ENCODE data around the gene HOXA2. TPM values are rescaled to one million over a fixed set of nuclear protein-coding genes. Genes with fewer than 3 reads are reported as not detected.

The HOXA2 gene
- not detected for polyA plus RNA-seq

DNA sequence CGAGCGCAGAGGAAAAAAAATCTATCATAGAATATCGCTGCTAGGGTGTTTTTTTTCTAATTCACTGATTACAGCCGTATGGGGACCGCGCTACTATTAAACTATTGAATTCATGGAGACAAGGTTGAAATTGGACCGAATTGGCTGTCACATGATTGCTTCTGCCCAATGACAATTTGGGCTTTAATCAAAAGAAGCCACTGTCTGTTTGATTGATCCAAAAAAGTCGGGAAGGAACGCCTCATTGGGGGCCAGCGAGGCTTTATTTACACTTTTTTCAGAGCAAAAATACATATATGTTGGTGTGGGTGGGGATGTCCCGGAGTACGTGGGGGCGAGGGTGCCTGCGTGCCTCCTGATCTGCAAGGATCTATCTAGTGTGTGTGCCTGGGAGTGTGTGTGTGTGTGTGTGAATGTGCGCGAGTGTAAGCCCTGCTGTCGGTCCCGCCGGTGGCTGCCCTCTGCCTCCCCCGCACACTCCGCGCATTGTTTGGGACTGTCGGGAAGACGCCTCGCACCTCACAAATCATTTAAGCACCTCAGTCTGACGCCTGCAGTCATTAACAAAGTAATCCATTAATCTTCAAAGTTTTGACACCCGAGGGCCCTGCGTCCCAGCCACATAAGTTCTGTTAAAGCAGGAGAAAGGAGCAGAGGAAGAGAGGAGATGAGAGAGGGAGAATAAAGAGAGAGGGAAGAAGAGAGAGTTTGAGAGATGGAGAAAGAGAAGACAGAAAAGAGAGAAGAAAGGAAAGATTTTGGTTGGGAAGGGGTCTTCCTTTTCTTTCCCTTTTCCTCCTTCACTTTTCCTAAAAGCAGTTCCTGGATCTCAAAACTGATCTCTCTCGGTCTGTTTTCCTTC is at the start of gene HOXA2:
HOXA2 (minus strand) TSS at position 103 of the 862 bp plus-strand sequence. CDS start 183 bp downstream, outside the sequence.
- Mint-ChIP-seq H3K27me3 (peaks cover 47% of the 10 kb centered on the region), H3K9me3 (no peaks in the 10 kb centered on the region), H3K27ac (peak within 1 kb of the TSS in 1 of 3 donors; percentile 50)

GRCh38 chr7:27151341-27151930 is 49.0 kb upstream of the HOXA2 start:
- Mint-ChIP-seq H3K27me3 (peaks cover 76% of the 10 kb centered on the region), H3K27ac (peak overlapping the region; percentile 94 to 98 (median 94)), H3K4me3 (peak overlapping the region; percentile 74 to 93 (median 88)), H3K36me3 (no peaks in the 10 kb centered on the region), H3K9me3 (peaks cover 0 to 8% (median 1%) of the 10 kb centered on the region in 3 donors), H3K4me1 (peaks cover 19 to 38% (median 24%) of the 10 kb centered on the region in 3 donors)

More for the DNA sequence above, at the start of gene HOXA2:
- Mint-ChIP-seq H3K4me1 (peaks cover 5 to 25% (median 19%) of the 10 kb centered on the region in 3 donors), H3K4me3 (peak within 1 kb of the TSS; percentile 3 to 81 (median 65)), H3K36me3 (peaks cover 7% of the 10 kb centered on the region)

DNA sequence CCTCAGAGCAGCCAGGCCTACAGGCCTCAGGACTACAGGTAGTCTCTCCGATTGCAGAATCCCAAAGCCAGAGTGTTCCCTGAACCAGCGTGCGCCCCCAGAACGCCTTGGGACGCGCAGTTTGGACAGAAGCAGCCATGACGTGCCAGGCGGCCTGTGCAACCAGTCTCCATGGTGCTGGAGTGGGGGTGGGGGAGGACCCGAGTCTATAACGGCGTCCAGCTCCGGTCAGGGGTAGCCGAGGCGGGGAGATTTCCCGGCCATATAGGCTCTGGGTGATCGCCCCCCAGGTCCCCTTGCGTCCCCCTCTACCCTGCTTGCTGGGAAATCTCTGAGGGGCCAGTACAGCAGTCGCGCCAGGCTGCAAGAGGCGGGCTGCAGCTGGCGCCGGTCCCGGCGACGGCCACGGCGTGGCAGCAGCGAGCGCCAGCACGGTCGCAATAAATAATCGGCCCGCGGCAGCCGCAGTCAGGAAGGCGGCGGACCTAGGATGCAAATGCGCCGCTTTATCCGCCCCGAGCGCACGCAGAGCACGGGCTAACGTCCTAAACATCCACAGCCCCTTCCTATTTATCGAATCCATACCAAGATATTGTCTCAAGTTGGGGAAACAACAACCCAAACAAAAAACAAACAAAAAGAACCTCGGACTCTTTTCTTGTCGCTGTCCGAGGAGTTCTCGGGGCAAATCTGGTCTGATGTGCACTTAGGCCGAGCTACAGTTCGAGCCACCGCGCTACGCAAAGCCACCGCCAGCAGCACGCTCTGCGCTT is 48.3 kb upstream of the HOXA2 start:
- H3K4me1 Mint-ChIP-seq = peaks cover 19 to 40% (median 24%) of the 10 kb centered on the region in 3 donors
- H3K27me3 Mint-ChIP-seq = peaks cover 78% of the 10 kb centered on the region
- no peaks in the 10 kb centered on the region for H3K36me3 Mint-ChIP-seq
- H3K27ac Mint-ChIP-seq = peak overlapping the region; percentile 94 to 98 (median 94)
- peaks cover 0 to 8% (median 1%) of the 10 kb centered on the region in 3 donors for H3K9me3 Mint-ChIP-seq
- H3K4me3 Mint-ChIP-seq = peak overlapping the region; percentile 74 to 93 (median 88)

DNA sequence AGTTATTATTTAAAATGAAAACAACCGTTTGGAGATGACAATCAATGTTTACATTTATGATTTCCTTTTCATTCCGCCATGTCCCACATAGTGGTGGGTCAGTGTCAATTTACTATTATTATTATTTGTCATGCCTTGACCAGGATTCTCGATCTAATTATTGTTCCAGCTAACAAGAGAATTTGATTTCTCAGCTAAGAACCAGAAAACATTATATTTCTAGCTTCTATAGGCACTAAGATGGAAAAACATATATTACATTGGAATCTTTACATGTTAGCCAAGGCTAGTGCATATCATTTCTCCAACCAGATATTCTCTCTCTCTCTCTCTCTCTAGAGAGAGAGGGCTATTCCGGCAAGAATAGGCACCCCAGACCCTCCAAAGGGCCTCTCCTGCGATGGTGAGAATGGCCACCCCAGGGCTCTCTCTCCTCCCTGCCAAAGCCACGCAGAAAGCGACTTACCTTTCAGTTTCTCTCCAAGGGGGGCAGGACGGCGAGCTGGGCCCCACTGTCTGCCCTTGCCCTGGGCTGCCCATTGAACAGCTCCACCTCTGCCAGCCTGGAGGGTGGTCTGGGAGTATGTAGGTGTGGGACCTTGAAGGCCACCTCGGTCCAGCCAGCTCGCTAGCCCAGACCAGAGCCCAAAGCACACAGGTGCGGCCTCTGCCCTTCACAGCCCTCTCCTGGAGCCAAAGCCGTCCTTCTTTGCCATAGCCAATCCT is 47.5 kb upstream of the HOXA2 start:
- Mint-ChIP-seq H3K4me1 (peaks cover 16 to 34% (median 24%) of the 10 kb centered on the region in 3 donors), H3K9me3 (peaks cover 0 to 4% (median 0%) of the 10 kb centered on the region in 3 donors), H3K4me3 (peak overlapping the region in 3 of 4 donors; percentile 47 to 89 (median 66)), H3K27ac (peak overlapping the region in 2 of 3 donors; percentile 94 to 98), H3K36me3 (no peaks in the 10 kb centered on the region), H3K27me3 (peaks cover 73% of the 10 kb centered on the region)

DNA sequence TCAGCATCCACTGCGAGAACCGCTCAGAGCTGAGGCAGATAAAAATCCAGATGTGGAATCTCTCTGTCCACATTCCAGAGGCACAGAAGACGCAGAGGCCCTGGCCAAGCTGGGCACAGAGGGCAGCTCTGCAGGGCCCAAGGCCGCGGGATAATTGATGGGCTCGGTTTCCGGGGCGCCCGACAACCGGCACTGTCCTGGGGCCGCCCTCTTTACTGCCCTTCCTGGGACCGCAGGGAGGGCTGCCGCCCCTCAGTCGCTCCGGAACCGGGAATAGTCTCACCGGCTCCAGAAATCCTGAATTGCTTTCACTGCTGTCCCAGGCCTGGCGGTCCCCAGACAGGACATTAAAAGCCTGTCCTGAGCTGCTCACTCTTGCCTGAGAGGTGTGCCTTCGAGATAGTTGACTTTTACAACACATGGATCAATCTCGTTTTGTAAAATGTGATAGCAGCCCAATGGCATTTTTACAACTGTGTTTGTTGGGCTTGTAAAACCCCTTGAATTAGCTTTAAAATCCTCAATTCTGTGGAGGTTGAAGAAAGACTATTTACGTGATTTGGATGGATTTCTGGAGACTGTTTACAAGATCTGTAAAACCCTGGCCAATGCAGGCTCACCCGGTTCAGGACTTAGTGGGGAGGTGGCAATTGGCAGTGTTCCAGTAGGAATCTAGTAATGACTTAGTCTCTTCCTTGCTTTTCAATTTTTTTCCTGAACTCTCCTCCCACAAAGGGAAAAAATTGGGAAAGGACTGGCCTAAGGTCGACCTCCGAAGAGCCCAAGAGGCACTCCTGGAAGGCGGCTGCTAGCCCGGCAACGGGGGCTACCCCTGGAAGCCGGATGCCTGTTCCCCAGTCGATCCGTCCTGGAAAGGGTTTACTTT is 46.5 kb upstream of the HOXA2 start:
- Mint-ChIP-seq H3K9me3 (no peaks in the 10 kb centered on the region), H3K27ac (peak overlapping the region; percentile 83 to 98 (median 91)), H3K4me1 (peaks cover 14 to 27% (median 20%) of the 10 kb centered on the region in 3 donors), H3K27me3 (peaks cover 68% of the 10 kb centered on the region), H3K4me3 (peak overlapping the region in 3 of 4 donors; percentile 4 to 90 (median 89)), H3K36me3 (no peaks in the 10 kb centered on the region)

GRCh38 chr7:27148031-27148755 is 45.7 kb upstream of the HOXA2 start:
- H3K27me3 Mint-ChIP-seq = peaks cover 63% of the 10 kb centered on the region
- H3K36me3 Mint-ChIP-seq = no peaks in the 10 kb centered on the region
- H3K9me3 Mint-ChIP-seq = no peaks in the 10 kb centered on the region
- peaks cover 14 to 23% (median 20%) of the 10 kb centered on the region in 3 donors for H3K4me1 Mint-ChIP-seq
- peak overlapping the region; percentile 78 to 90 (median 88) for H3K4me3 Mint-ChIP-seq
- H3K27ac Mint-ChIP-seq = peak overlapping the region; percentile 83 to 98 (median 91)

DNA sequence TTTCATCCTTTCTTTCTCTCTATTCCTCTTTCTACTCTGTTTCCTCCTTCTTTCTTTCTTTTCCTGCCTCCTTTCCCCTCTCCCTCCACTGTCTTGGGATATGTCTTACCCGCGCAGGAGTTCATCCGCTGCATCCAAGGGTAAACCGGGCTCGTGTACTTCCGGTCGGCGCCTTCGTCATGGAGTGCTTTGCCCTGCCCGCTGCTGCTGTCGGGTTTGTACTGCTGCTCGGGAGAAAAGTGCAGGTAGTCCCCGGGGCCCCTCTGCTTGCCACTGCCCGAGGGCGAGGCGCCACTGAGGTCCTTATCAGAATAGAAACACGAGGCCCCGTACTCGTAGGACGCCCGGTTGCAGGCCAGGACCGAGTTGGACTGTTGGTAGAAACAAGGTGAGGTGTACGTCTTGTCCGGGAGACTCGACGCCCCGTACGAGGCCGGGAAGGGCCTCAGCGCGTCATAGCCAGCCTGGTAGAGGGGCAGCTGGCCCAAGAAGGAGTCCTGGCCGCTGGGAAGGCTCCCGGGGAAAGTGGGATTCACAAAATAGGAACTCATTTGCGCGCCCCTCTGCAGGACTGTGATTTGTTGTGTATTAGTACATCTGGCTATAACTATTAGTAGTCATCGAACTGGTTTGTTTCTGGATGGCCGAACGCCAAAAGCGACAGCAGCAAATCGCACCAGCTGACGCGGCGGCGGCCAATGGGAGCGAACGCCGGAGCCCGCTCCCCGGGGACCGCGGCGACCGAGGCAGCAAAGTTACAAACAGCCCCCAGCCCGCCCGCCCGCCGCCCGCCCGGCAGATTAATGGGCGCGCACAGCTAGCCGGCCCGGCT is 44.9 kb upstream of the HOXA2 start, which contains the start of gene HOXA6:
HOXA6 (minus strand) TSS at position 576 of the 832 bp plus-strand sequence; CDS start at position 551, 25 bp downstream.
- Mint-ChIP-seq H3K27me3 (peaks cover 60% of the 10 kb centered on the region), H3K4me1 (peaks cover 16 to 23% (median 20%) of the 10 kb centered on the region in 3 donors), H3K4me3 (peak within 1 kb of the TSS; percentile 78 to 90 (median 88)), H3K27ac (peak within 1 kb of the TSS; percentile 83 to 98 (median 91)), H3K36me3 (no peaks in the 10 kb centered on the region), H3K9me3 (no peaks in the 10 kb centered on the region)

GRCh38 chr7:27146491-27147198 is 44.2 kb upstream of the HOXA2 start:
- H3K36me3 Mint-ChIP-seq = no peaks in the 10 kb centered on the region
- peak overlapping the region in 2 of 3 donors; percentile 59 to 98 for H3K27ac Mint-ChIP-seq
- peaks cover 52% of the 10 kb centered on the region for H3K27me3 Mint-ChIP-seq
- peak overlapping the region in 2 of 4 donors; percentile 43 to 89 for H3K4me3 Mint-ChIP-seq
- no peaks in the 10 kb centered on the region for H3K9me3 Mint-ChIP-seq
- peaks cover 15 to 21% (median 19%) of the 10 kb centered on the region in 3 donors for H3K4me1 Mint-ChIP-seq

- peak overlapping the region in 2 of 3 donors; percentile 78 to 98 for H3K27ac Mint-ChIP-seq
- H3K36me3 Mint-ChIP-seq = no peaks in the 10 kb centered on the region
- peak overlapping the region in 1 of 4 donors; percentile 89 for H3K4me3 Mint-ChIP-seq
- peaks cover 45% of the 10 kb centered on the region for H3K27me3 Mint-ChIP-seq
- H3K9me3 Mint-ChIP-seq = no peaks in the 10 kb centered on the region
- H3K4me1 Mint-ChIP-seq = peaks cover 8 to 14% (median 13%) of the 10 kb centered on the region in 3 donors
These were observed 43.5 kb upstream of the HOXA2 start for GRCh38 chr7:27145914-27146412.

DNA sequence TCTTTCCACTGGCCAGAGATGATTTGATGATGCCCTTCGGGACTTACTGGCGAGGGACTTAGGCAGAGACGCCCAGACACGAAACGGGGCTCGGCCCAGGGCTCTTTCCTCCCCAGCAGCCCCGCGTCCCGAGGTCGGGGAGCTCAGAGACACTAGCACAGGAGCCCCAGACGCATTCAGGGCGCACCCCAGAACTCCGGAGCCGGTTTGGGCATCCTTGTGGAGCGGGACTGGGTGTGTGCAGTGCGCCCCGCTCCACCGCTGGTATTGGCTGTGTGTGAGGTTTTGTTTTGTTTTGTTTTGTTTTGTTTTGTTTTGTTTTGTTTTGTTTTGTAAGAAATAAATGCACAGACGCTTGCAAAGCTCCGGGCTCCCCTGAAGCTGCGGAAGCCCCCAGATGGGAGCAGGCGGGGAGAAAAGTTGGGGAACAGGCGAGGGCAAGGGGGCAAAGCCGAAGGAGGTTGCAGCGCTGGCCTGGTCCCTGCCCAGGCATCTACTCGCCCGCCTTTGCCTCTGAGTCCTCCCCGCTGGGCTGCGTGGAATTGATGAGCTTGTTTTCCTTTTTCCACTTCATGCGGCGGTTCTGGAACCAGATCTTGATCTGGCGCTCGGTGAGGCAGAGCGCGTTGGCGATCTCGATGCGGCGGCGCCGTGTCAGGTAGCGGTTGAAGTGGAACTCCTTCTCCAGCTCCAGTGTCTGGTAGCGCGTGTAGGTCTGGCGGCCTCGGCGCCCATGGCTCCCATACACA is 42.9 kb upstream of the HOXA2 start:
- Mint-ChIP-seq H3K9me3 (no peaks in the 10 kb centered on the region), H3K27ac (peak overlapping the region in 2 of 3 donors; percentile 78 to 98), H3K4me3 (no peak overlapping the region), H3K36me3 (no peaks in the 10 kb centered on the region), H3K4me1 (peaks cover 7 to 12% (median 9%) of the 10 kb centered on the region in 3 donors), H3K27me3 (peaks cover 42% of the 10 kb centered on the region)

- H3K36me3 Mint-ChIP-seq = no peaks in the 10 kb centered on the region
- H3K4me1 Mint-ChIP-seq = peaks cover 7 to 12% (median 9%) of the 10 kb centered on the region in 3 donors
- no peaks in the 10 kb centered on the region for H3K9me3 Mint-ChIP-seq
- H3K27ac Mint-ChIP-seq = peak overlapping the region in 2 of 3 donors; percentile 48 to 78
- peaks cover 40% of the 10 kb centered on the region for H3K27me3 Mint-ChIP-seq
- H3K4me3 Mint-ChIP-seq = peak overlapping the region in 1 of 4 donors; percentile 25
These were observed 42.3 kb upstream of the HOXA2 start for GRCh38 chr7:27144781-27145164.
